Thoracic aorta (tissue), 2 donors: ENCODE results near the gene GRK3. TPM values are rescaled to one million over a fixed set of nuclear protein-coding genes. Genes with fewer than 3 reads are reported as not detected.
"Not testable (repeated sequence)": the region's sequence is repeated elsewhere in the genome, so short reads cannot be mapped to it uniquely, and the experiment has no call there.

Experiments
- ATAC-seq: fragments of 150-250 bp; one replicate; pipeline ENCODE4 v1.8.0; 2017; ENCODE audit warnings: low read depth; ENCODE audit not compliant: insufficient number of reproducible peaks, low FRiP score
- DNase-seq: peaks from one replicate; pipeline ENCODE4 v3.0.0-alpha.2; 2020; ENCODE audit warnings: low spot score
- H3K27ac ChIP-seq, 2 donors: fragments of 200-600 bp; sonication (generic); 1 replicate in 1 of 2; 2 replicates in 1 of 2; pipeline ENCODE4 v1.5.1; 2016; ENCODE audit warnings: mild to moderate bottlenecking in 2 of 2, moderate library complexity in 2 of 2
- H3K27me3 ChIP-seq: fragments of 200-600 bp; sonication (generic); replicated peaks from 2 replicates; pipeline ENCODE4 v1.6.0; 2016; ENCODE audit warnings: mild to moderate bottlenecking; ENCODE audit not compliant: insufficient read depth
- H3K36me3 ChIP-seq: fragments of 200-600 bp; sonication (generic); one replicate; pipeline ENCODE4 v1.5.1; 2016
- H3K4me1 ChIP-seq, 2 donors: fragments of 200-600 bp; sonication (generic); 1 replicate in 1 of 2; 2 replicates in 1 of 2; pipeline versions ENCODE4 v1.5.1 to v1.6.0; 2016; ENCODE audit warnings: low read depth in 2 of 2, mild to moderate bottlenecking in 1 of 2; ENCODE audit not compliant: control insufficient read depth in 1 of 2
- H3K4me3 ChIP-seq: fragments of 200-600 bp; sonication (generic); 2 replicates; pipeline ENCODE4 v1.5.1; 2016; ENCODE audit warnings: mild to moderate bottlenecking
- H3K9me3 ChIP-seq: fragments of 200-600 bp; sonication (generic); 2 replicates; pipeline ENCODE4 v1.5.1; 2016
- total RNA-seq, 2 donors: library from RNA; depleted of rRNA; stranded (reverse); fragments of >200 nt; gene quantifications; one replicate each; pipeline versions ENCODE4 v1.1.0 to v1.2.3, GENCODE V29; 2016
- TF ChIP-seq, protein P1 (sequence below): fragments of 200-600 bp; sonication (generic); IDR thresholded peaks from one replicate; pipeline ENCODE4 v1.5.1; 2019; ENCODE audit warnings: antibody characterized with exemption

Gene GRK3
- 1 to 10 TPM; 4.4 to 4.6 TPM for total RNA-seq

DNA sequence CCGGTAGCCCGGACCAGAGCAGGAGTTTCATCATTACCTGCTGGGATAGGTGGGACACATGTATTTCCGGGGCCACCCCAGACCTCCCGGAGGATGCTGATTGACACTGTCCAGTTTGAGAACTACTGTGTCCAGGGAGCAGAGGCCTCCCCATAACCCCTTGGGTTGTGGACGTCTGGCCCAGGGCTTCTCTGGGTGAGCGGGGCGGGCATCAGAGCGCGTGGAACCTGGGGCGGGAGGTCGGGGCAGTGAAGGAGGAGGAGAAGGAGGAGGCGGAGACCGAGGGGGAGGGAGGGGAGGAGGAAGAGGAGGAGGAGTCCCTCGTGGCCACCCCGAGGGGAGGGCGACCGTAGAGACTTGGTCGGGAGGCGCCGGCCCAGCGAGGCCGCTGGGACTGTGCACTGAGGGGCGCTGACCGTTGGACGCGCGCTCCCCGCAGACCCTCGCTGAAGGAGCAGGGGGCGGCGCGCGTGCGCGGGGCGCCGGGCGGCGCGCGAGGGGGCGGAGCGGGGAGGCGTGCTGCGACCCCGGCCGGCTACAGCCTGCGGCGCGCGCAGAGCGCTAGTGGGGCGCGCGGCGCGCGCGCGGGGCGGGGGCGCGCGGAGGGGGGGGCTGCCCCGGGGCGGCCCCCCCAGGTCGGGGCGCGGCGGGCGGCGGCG is at the start of gene GRK3:
GRK3 (plus strand) TSS at position 356 of the 659 bp plus-strand sequence. CDS start 366 bp downstream, outside the sequence.
- peak within 1 kb of the TSS; percentile 88 for H3K4me3 ChIP-seq
- DNase-seq (no peak), ATAC-seq (no peak)
- no peaks in the 10 kb centered on the region for H3K27me3 ChIP-seq
- H3K27ac ChIP-seq = peak within 1 kb of the TSS; percentile 34 to 42
- no peaks in the 10 kb centered on the region for H3K9me3 ChIP-seq
- no peaks in the 10 kb centered on the region for H3K36me3 ChIP-seq
- TF ChIP-seq, protein P1, sequence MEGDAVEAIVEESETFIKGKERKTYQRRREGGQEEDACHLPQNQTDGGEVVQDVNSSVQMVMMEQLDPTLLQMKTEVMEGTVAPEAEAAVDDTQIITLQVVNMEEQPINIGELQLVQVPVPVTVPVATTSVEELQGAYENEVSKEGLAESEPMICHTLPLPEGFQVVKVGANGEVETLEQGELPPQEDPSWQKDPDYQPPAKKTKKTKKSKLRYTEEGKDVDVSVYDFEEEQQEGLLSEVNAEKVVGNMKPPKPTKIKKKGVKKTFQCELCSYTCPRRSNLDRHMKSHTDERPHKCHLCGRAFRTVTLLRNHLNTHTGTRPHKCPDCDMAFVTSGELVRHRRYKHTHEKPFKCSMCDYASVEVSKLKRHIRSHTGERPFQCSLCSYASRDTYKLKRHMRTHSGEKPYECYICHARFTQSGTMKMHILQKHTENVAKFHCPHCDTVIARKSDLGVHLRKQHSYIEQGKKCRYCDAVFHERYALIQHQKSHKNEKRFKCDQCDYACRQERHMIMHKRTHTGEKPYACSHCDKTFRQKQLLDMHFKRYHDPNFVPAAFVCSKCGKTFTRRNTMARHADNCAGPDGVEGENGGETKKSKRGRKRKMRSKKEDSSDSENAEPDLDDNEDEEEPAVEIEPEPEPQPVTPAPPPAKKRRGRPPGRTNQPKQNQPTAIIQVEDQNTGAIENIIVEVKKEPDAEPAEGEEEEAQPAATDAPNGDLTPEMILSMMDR = no peak
- peaks cover 4 to 19% of the 10 kb centered on the region in 2 donors for H3K4me1 ChIP-seq

DNA sequence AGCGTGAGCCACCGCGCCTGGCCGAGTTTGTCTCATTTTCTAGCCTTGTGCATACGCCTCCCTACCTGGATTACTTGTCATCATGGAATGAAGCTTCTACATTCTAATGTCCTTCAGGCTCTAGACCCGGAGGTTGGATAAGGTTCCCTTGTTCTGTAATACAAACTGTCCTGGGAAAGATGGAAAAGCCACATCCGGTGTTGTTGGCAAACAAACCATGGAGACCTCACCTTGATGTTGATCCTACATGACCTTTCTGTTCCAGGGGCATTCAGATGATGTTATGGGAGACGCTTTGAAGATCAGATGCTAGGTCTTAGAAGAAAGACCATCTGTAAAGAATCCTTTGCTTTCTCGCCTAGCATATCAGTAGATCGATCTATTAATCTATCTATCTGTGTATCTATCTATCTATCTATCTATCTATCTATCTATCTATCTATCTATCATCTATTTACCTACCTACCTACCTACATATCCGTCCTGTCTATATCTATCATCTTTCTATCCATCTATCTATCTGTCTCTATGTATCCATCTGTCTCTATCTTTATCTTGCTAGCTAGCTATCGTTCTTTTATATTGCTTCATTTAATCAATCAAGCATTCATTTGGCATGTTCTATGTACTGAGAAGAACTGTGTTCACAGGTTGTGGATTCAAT is 46.3 kb upstream of the GRK3 start:
- Histone ChIP-seq H3K27ac (no peak overlapping the region), H3K4me3 (no peak overlapping the region), H3K36me3 (no peaks in the 10 kb centered on the region), H3K27me3 (no peaks in the 10 kb centered on the region), H3K4me1 (no peaks in the 10 kb centered on the region), H3K9me3 (no peaks in the 10 kb centered on the region)
- TF ChIP-seq, protein P1 = no peak
- ATAC-seq (no peak), DNase-seq (no peak)

DNA sequence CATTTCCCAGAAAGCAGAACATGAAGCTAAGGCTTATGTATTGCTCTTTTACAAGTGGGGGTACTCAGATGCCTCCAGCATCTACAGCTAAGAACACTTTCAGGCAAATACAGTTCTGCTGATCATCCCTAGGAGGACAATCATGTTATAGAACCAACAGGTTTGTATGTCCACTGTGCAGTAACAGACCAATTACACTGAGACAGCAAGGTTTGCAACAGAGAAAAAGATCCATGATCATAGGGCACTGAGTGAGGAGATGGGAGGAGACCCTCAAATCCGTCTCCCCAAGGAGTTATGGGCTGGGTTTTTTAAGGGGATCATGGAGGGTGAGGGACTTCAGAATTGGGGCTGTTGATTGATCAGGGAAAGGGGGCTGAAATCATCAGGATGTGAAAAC is 39.1 kb upstream of the GRK3 start:
- Histone ChIP-seq H3K36me3 (no peaks in the 10 kb centered on the region), H3K4me1 (no peaks in the 10 kb centered on the region), H3K4me3 (no peak overlapping the region), H3K27ac (no peak overlapping the region), H3K9me3 (peaks cover 5% of the 10 kb centered on the region), H3K27me3 (no peaks in the 10 kb centered on the region)
- ATAC-seq (no peak), DNase-seq (no peak)
- TF ChIP-seq, protein P1 = no peak

DNA sequence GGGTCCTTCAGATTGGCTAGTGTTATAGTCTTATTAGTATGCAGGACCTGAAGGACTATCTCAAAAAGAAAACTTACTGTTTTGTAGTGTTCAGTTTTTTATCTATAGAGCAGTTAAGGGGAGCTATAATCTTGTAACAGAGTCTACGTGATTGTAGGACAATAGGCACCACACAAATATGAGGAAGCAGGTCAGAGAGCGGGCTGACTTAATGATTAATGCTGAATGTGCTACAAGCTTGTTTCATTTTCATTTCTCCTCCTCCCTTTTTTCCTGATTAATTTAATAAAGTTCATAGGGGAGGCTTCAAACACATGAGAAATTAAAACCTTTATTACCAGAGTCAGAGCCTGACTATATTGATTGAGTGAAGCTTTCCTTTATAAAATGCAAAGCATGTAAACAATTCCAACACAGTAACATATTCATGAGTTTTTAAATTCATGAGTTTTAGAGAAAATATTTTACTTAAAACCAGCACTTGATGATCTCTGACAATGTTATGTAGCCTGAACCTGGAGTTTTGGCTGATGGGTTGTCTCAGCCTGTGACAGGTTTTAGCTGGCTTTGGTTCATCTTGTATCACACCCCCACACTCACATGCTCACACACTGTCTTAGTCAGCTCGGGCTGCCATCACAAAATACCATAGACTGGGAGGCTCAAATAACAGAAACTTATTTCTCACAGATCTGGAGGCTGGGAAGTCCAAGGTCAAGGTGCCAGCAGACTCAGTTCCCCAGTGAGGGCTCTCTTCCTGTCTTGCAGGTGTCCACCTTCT is 38.5 kb upstream of the GRK3 start:
- not testable (repeated sequence) for DNase-seq, H3K36me3 ChIP-seq, ATAC-seq, H3K4me1 ChIP-seq, H3K9me3 ChIP-seq, H3K4me3 ChIP-seq, H3K27ac ChIP-seq, H3K27me3 ChIP-seq

DNA sequence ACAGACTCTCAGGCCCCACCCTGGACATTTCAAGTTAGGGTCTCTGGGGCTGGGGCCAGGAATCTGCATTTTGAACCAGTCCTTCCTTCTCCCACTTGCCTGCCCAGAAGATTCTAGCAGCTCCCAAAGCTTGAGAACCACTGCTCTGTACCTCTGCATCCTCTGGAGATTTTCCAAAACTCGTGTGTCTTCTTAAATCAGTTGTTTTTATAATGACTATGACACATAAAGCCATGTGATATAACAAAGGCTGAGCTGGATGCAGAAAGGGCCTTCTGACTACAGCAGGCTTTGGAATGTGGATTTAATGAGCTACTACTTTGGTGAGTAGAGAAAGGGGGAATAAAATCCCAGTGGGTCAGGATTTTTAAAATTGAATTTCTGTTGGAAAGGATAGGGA is 37.5 kb upstream of the GRK3 start:
- not testable (repeated sequence) for H3K9me3 ChIP-seq, H3K4me3 ChIP-seq, DNase-seq, H3K27ac ChIP-seq, H3K27me3 ChIP-seq, ATAC-seq, H3K4me1 ChIP-seq, H3K36me3 ChIP-seq

DNA sequence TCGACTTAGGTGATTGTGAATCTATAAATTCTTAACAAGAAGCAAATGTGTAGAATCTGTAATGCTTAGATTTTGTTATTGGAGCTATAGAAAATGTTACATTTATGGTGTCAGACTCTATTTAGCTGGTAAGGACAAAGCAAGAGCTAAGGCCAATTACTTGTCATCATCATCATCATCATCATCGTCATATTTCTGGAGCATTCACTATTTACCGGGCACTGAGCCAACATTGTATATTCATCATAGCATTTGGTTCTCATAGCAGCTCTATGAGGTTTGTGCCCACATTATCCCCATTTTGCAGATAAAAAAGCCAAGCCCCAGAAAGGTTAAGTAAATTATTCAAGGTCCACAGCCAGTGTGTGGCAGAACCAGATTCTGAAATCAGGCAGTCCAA is 36.4 kb upstream of the GRK3 start:
- H3K9me3 ChIP-seq, H3K27me3 ChIP-seq, ATAC-seq, H3K27ac ChIP-seq, H3K4me3 ChIP-seq, H3K4me1 ChIP-seq, DNase-seq, H3K36me3 ChIP-seq: not testable (repeated sequence)

DNA sequence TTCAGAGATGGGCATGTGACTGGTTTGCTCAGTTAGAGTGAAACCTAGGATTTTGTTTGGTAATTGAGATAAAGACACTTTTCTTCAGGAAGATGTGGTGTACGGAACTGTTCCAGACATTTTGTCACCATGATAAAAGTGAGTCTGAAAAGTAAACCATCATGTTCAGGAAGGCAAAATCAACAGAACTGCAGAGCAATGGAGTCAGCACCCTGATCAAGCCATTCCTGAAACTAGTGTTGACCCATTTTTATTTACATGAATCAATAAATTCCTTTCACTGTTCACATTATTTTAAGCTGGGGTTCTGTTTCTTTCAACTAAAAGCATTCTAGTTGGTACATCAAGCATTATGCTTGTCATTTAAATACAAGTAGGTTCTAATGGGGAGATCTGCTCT is 35.4 kb upstream of the GRK3 start:
- not testable (repeated sequence) for H3K27ac ChIP-seq, H3K9me3 ChIP-seq, ATAC-seq, H3K4me1 ChIP-seq, H3K4me3 ChIP-seq, H3K36me3 ChIP-seq, DNase-seq, H3K27me3 ChIP-seq

DNA sequence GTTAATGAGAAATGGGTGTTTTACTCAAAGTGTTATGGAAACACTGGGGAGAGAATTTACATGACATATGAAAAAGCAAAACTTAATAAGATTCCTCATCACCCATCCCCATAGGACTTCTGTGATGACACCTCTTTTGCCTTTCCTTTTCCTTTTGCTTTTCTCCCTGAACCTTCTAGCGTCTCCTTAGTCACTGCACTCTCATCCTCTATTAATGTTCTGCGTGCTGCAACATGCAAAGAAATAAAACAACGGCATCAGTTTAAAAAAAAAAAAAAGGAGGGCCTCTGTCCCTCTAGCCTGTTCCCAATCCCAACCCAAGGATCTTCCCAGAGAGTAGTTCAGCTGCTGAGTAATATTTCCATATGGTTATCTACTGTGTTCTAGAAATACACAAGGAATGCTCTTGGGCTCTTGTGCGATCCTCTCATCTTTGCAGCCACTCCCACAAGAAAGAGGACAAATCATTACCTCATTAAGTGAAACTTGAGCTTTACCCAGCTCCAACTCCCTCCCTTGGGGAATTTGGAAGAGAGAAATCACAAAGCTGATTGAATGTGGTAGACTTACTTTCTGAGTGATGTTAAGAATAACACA is 34.8 kb upstream of the GRK3 start:
- H3K4me1 ChIP-seq, H3K9me3 ChIP-seq, ATAC-seq, H3K4me3 ChIP-seq, DNase-seq, H3K36me3 ChIP-seq, H3K27me3 ChIP-seq, H3K27ac ChIP-seq: not testable (repeated sequence)

DNA sequence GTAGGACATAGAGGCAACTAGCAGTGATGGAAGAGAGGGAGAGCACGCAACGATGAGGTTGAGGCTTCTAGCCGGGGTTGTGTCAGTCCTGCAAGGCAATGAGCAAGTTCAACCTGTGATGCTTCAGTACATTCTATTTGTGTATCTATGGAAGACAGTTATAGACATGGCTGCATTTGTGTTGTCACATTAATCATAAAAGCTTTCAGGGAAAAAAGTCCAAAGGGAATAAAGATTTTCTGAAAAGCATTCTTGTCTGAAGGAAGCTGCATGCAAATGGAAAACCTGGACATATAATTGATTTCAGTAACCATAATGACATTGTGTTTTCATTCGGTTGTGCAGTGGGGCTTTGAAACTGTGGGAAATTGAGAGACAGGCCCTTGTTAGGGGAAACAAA is 32.8 kb upstream of the GRK3 start:
- H3K9me3 ChIP-seq, DNase-seq, H3K4me1 ChIP-seq, ATAC-seq, H3K4me3 ChIP-seq, H3K36me3 ChIP-seq, H3K27ac ChIP-seq, H3K27me3 ChIP-seq: not testable (repeated sequence)
